ENCODE data around the gene SLC8A2.

Gene SLC8A2

DNA sequence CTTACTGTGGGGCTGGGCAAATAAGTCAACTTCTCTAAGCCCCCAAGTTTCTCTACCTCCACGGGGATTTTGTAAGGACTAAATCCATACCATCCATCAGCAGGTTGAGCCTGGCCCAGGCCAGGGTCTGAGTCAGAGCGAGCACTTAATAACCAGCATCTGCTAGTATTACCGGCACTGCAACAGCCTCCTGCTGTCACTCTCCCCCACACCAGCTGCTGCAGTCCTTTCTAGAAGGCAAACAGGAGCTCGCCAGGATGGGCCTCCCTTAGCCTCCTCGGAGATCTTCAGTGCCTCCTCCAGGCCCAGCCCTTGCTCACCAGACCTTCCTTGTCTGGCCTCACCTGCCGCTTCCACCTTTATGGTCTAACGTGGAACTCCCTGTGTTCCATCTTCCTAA lies 40.0 kb upstream of the SLC8A2 start:
- Histone ChIP-seq H3K9me3 (ENCODE audit: control insufficient read depth, low read length) (no peaks in the 10 kb centered on the region), H3K36me3 (ENCODE audit: control insufficient read depth, insufficient read depth, low read length) (peaks cover 10% of the 10 kb centered on the region), H3K27ac (ENCODE audit: low read depth, low read length, severe bottlenecking) (no peak overlapping the region), H3K4me3 (ENCODE audit: extremely low read depth, insufficient read depth, low read length, poor library complexity, severe bottlenecking) (no peak overlapping the region), H3K4me1 (ENCODE audit: control insufficient read depth, insufficient read depth, low read length, poor library complexity, severe bottlenecking) (peaks cover 19% of the 10 kb centered on the region)
- WGBS, 2 experiments (ENCODE audit: insufficient coverage in 2 of 2), result 88 to 94% methylated on average over 7 of the region's 7 CpGs

DNA sequence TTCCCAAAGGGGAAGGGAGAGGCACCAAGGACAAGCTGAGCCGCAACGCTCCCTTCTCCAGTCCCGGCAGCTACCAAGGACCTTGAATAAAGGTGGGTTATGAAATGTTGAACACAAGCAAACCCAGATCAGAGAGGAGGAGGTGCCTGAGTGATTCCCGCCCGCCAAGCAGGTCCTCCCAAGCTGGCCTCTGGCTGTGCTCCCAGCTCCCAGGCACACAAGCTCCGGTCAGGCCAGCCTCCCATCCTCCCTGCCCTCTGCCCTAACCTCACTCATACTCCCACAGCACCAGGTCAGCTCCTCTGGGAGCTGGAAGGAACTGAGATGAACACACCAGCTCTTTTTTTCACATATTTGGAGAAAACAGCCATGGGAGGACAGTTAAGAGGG lies 39.4 kb upstream of the SLC8A2 start:
- no peaks in the 10 kb centered on the region for H3K9me3 ChIP-seq (ENCODE audit: control insufficient read depth, low read length)

DNA sequence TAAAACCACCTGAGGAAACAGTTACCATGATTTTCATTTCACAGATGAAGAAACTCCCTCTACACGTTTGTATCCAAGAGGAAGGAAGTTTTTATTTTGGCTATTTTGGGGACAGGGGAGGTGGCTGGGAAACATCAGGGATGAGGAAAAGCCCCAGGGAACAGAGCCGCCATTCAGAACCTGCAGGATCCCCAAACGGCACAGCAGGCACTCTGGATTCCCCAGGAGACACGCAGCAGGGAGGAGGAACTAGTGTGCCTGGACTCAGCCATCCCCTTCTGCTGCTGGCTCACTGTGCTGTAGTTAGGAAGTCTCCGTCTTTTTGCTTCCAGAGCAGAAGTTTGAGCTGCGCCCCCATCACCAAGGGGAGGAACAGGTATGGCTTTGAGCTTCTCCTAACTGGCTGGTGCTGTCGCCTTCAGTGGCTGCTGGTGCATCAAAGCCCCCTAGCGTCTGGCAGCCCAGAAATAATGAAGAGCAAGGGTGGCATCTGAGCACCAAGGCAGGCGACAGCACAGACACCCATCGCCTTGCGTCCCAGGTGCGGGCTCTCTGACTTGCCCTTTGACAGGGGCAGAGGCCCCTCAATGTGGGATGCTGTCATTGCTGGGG lies 38.9 kb upstream of the SLC8A2 start:
- Histone ChIP-seq H3K36me3 (ENCODE audit: control insufficient read depth, insufficient read depth, low read length) (peaks cover 16% of the 10 kb centered on the region), H3K27ac (ENCODE audit: low read depth, low read length, severe bottlenecking) (no peak overlapping the region), H3K9me3 (ENCODE audit: control insufficient read depth, low read length) (no peaks in the 10 kb centered on the region), H3K4me1 (ENCODE audit: control insufficient read depth, insufficient read depth, low read length, poor library complexity, severe bottlenecking) (peaks cover 19% of the 10 kb centered on the region), H3K4me3 (ENCODE audit: extremely low read depth, insufficient read depth, low read length, poor library complexity, severe bottlenecking) (no peak overlapping the region)
- WGBS, 2 experiments (ENCODE audit: insufficient coverage in 2 of 2), result 86 to 90% methylated on average over 10 to 11 of the region's 12 CpGs

More for the DNA sequence above, 39.4 kb upstream of the SLC8A2 start:
- H3K4me3 ChIP-seq (ENCODE audit: extremely low read depth, insufficient read depth, low read length, poor library complexity, severe bottlenecking), result no peak overlapping the region
- H3K36me3 ChIP-seq (ENCODE audit: control insufficient read depth, insufficient read depth, low read length), result peaks cover 14% of the 10 kb centered on the region
- H3K27ac ChIP-seq (ENCODE audit: low read depth, low read length, severe bottlenecking), result no peak overlapping the region
- WGBS, 2 experiments (ENCODE audit: insufficient coverage in 2 of 2), result 79 to 100% methylated on average over 2 of the region's 6 CpGs
- H3K4me1 ChIP-seq (ENCODE audit: control insufficient read depth, insufficient read depth, low read length, poor library complexity, severe bottlenecking), result peaks cover 19% of the 10 kb centered on the region

- peaks cover 22% of the 10 kb centered on the region for H3K36me3 ChIP-seq (ENCODE audit: control insufficient read depth, insufficient read depth, low read length)
- H3K4me1 ChIP-seq (ENCODE audit: control insufficient read depth, insufficient read depth, low read length, poor library complexity, severe bottlenecking), result peaks cover 19% of the 10 kb centered on the region
- WGBS, 2 experiments (ENCODE audit: insufficient coverage in 2 of 2), result 96 to 99% methylated on average over 8 of the region's 8 CpGs
- no peaks in the 10 kb centered on the region for H3K9me3 ChIP-seq (ENCODE audit: control insufficient read depth, low read length)
- no peak overlapping the region for H3K4me3 ChIP-seq (ENCODE audit: extremely low read depth, insufficient read depth, low read length, poor library complexity, severe bottlenecking)
- H3K27ac ChIP-seq (ENCODE audit: low read depth, low read length, severe bottlenecking), result no peak overlapping the region
Observed at GRCh38 chr19:47509973-47510372, 38.3 kb upstream of the SLC8A2 start.

DNA sequence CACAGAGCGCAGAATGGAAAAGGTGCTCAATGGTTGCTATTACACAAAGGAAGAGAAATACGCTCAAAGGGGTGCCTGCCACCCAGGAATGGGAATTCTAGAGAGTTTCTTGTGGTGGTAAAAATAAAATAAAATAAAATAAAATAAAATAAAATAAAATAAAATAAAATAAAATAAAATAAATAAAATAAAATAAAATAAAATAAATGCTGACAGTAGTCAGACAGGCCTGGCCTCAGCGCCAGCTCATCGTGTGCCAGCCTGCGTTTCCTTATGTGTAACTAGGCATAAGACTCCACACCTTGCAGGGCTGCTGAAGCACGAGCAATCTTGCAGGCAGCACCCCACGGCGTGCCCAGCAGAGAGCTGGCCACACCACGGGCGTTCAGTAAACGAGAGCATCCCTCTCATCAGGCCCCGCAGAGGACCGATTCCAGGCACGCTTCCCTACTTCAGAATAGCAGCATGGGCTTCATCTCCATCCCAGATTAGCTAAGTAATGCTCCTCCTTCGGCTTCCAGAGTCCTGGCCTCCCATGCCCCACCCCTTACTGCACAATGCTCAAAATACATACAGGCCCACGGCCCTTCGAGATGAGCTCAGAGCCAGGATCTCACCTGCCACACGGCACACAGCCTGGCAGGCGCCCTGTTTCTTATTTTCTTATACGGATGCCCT lies 37.6 kb upstream of the SLC8A2 start:
- H3K9me3 ChIP-seq (ENCODE audit: control insufficient read depth, low read length), result no peaks in the 10 kb centered on the region
- peaks cover 27% of the 10 kb centered on the region for H3K36me3 ChIP-seq (ENCODE audit: control insufficient read depth, insufficient read depth, low read length)
- H3K4me3 ChIP-seq (ENCODE audit: extremely low read depth, insufficient read depth, low read length, poor library complexity, severe bottlenecking), result no peak overlapping the region
- H3K4me1 ChIP-seq (ENCODE audit: control insufficient read depth, insufficient read depth, low read length, poor library complexity, severe bottlenecking), result peaks cover 19% of the 10 kb centered on the region
- WGBS, 2 experiments (ENCODE audit: insufficient coverage in 2 of 2), result 98 to 99% methylated on average over 18 of the region's 20 CpGs
- H3K27ac ChIP-seq (ENCODE audit: low read depth, low read length, severe bottlenecking), result no peak overlapping the region

DNA sequence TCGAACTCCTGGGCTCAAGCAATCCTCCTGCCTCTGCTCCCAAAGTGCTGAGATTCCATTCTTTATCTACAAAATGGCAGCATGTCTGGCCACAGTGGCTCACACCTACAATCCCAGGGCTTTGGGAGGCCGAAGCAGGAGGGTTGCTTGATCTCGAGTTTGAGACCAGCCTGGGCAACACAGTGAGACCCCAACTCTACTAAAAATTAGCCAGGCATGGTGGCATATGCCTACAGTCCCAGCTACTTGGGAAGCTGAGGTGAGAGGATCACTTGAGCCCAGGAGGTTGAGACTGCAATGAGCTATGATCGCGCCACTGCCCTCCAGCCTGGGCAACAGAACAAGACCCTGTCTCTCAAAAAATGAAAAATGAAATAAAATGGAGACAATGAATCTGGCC lies 37.0 kb upstream of the SLC8A2 start:
- no peak overlapping the region for H3K27ac ChIP-seq (ENCODE audit: low read depth, low read length, severe bottlenecking)
- peaks cover 19% of the 10 kb centered on the region for H3K4me1 ChIP-seq (ENCODE audit: control insufficient read depth, insufficient read depth, low read length, poor library complexity, severe bottlenecking)
- 87 to 96% methylated on average over 4 of the region's 5 CpGs for WGBS, 2 experiments (ENCODE audit: insufficient coverage in 2 of 2)
- peaks cover 33% of the 10 kb centered on the region for H3K36me3 ChIP-seq (ENCODE audit: control insufficient read depth, insufficient read depth, low read length)
- no peaks in the 10 kb centered on the region for H3K9me3 ChIP-seq (ENCODE audit: control insufficient read depth, low read length)
- no peak overlapping the region for H3K4me3 ChIP-seq (ENCODE audit: extremely low read depth, insufficient read depth, low read length, poor library complexity, severe bottlenecking)

DNA sequence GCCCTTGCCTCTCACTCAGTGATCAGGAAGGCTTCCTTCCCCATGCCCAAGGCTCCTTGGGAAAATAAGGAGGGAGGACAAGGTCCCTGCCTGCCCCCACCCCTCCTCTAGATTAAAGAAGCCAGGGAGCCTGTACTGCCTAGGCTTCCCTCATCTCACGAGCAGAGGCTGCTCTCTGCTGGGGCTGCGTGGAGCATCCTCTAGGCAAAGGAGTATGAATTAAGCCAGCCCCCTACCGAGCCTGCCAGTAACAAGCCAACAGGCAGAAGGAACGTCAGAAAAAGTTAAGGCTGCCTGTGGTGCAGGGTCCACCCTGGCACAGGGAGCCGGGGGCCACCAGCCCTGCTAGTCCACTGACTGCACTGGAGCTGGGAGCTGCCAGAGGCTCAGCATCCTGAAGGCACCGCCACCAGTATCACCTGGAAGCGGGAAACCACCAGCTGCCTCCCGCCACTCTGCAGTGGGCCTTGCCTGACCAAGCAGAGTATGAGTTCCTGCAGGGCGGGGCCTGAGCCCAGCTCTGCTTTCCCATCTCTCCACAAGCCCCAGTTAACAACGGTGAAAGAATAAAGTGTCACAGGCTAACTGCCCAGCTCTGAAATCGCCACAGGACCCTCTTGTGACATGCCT lies 36.3 kb upstream of the SLC8A2 start:
- WGBS, 2 experiments (ENCODE audit: insufficient coverage in 2 of 2), result 80 to 86% methylated on average over 7 to 11 of the region's 11 CpGs
- H3K36me3 ChIP-seq (ENCODE audit: control insufficient read depth, insufficient read depth, low read length), result peaks cover 40% of the 10 kb centered on the region
- no peak overlapping the region for H3K27ac ChIP-seq (ENCODE audit: low read depth, low read length, severe bottlenecking)
- no peaks in the 10 kb centered on the region for H3K9me3 ChIP-seq (ENCODE audit: control insufficient read depth, low read length)
- peaks cover 14% of the 10 kb centered on the region for H3K4me1 ChIP-seq (ENCODE audit: control insufficient read depth, insufficient read depth, low read length, poor library complexity, severe bottlenecking)
- H3K4me3 ChIP-seq (ENCODE audit: extremely low read depth, insufficient read depth, low read length, poor library complexity, severe bottlenecking), result no peak overlapping the region

GRCh38 chr19:47507012-47507411 lies 35.3 kb upstream of the SLC8A2 start:
- peaks cover 49% of the 10 kb centered on the region for H3K36me3 ChIP-seq (ENCODE audit: control insufficient read depth, insufficient read depth, low read length)
- H3K4me1 ChIP-seq (ENCODE audit: control insufficient read depth, insufficient read depth, low read length, poor library complexity, severe bottlenecking), result peaks cover 6% of the 10 kb centered on the region
- H3K4me3 ChIP-seq (ENCODE audit: extremely low read depth, insufficient read depth, low read length, poor library complexity, severe bottlenecking), result no peak overlapping the region
- 89 to 90% methylated on average over 2 to 3 of the region's 6 CpGs for WGBS, 2 experiments (ENCODE audit: insufficient coverage in 2 of 2)
- H3K27ac ChIP-seq (ENCODE audit: low read depth, low read length, severe bottlenecking), result no peak overlapping the region
- H3K9me3 ChIP-seq (ENCODE audit: control insufficient read depth, low read length), result no peaks in the 10 kb centered on the region

- no peak overlapping the region for H3K4me3 ChIP-seq (ENCODE audit: extremely low read depth, insufficient read depth, low read length, poor library complexity, severe bottlenecking)
- peaks cover 55% of the 10 kb centered on the region for H3K36me3 ChIP-seq (ENCODE audit: control insufficient read depth, insufficient read depth, low read length)
- no peaks in the 10 kb centered on the region for H3K9me3 ChIP-seq (ENCODE audit: control insufficient read depth, low read length)
- no peak overlapping the region for H3K27ac ChIP-seq (ENCODE audit: low read depth, low read length, severe bottlenecking)
- H3K4me1 ChIP-seq (ENCODE audit: control insufficient read depth, insufficient read depth, low read length, poor library complexity, severe bottlenecking), result peaks cover 3% of the 10 kb centered on the region
- 90 to 97% methylated on average over 6 of the region's 8 CpGs for WGBS, 2 experiments (ENCODE audit: insufficient coverage in 2 of 2)
Observed at GRCh38 chr19:47506459-47506858, 34.8 kb upstream of the SLC8A2 start.

DNA sequence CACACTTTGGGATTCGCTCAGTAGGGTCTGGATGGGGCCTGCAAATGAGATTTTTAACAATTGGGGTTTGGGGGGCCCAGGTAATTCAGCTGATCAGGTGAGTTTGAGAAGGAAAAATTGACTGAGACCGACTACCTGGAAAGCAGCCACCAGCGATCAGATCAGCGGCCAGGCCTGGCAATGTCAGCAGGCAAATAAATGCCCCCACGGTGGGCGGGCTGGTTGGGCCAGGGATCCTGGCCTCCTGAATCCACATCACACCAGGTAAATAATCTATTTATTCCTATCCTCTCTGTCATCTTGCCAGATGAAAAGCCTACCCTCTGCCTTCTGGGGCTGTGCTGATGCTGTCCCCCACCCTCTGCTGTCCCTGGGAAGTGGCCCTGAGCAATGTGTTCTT lies 33.8 kb upstream of the SLC8A2 start:
- WGBS, 2 experiments (ENCODE audit: insufficient coverage in 2 of 2), result 95 to 100% methylated on average over 5 to 6 of the region's 6 CpGs
- H3K4me1 ChIP-seq (ENCODE audit: control insufficient read depth, insufficient read depth, low read length, poor library complexity, severe bottlenecking), result peaks cover 3% of the 10 kb centered on the region

DNA sequence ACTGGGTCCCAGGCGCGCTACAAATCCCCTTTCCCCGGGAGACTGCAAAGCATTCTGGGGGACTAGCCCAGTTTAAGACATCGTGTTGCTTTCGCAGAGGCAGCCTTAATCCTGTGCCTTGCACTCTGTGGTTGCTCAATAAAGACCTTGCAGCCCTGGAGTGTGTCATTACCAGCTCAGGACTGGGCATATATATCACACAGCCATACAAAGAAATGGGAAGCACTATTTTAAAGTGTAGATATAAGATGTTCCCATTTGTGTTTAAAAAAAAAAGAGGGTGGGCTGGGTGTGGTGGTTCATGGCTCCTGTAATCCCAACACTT lies 32.1 kb upstream of the SLC8A2 start:
- H3K4me1 ChIP-seq (ENCODE audit: control insufficient read depth, insufficient read depth, low read length, poor library complexity, severe bottlenecking), result peaks cover 3% of the 10 kb centered on the region
- H3K9me3 ChIP-seq (ENCODE audit: control insufficient read depth, low read length), result no peaks in the 10 kb centered on the region
- no peak overlapping the region for H3K27ac ChIP-seq (ENCODE audit: low read depth, low read length, severe bottlenecking)
- H3K36me3 ChIP-seq (ENCODE audit: control insufficient read depth, insufficient read depth, low read length), result peaks cover 57% of the 10 kb centered on the region
- no peak overlapping the region for H3K4me3 ChIP-seq (ENCODE audit: extremely low read depth, insufficient read depth, low read length, poor library complexity, severe bottlenecking)
- WGBS, 2 experiments (ENCODE audit: insufficient coverage in 2 of 2), result 73 to 80% methylated on average over 5 of the region's 5 CpGs

More for the DNA sequence above, 33.8 kb upstream of the SLC8A2 start:
- Histone ChIP-seq H3K36me3 (ENCODE audit: control insufficient read depth, insufficient read depth, low read length) (peaks cover 60% of the 10 kb centered on the region), H3K27ac (ENCODE audit: low read depth, low read length, severe bottlenecking) (no peak overlapping the region), H3K4me3 (ENCODE audit: extremely low read depth, insufficient read depth, low read length, poor library complexity, severe bottlenecking) (no peak overlapping the region), H3K9me3 (ENCODE audit: control insufficient read depth, low read length) (no peaks in the 10 kb centered on the region)
